IMR-90 (cell line): ENCODE measurements around the gene CARMIL1.

Experiments
- CEBPB ChIP-seq: IDR thresholded peaks from 2 replicates; pipeline ENCODE4 v1.6.1; 2012; ENCODE audit warnings: low read depth, low read length, improper control_type of control experiment
- CHD1 ChIP-seq: IDR thresholded peaks from 2 replicates; pipeline ENCODE4 v1.6.1; 2012; ENCODE audit warnings: low read depth, low read length, improper control_type of control experiment
- CTCF ChIP-seq: conservative IDR thresholded peaks from 2 replicates; pipeline ENCODE4 v1.5.1; 2012; ENCODE audit warnings: mild to moderate bottlenecking, low read depth, low read length, improper control_type of control experiment
- MAFK ChIP-seq: IDR thresholded peaks from 2 replicates; pipeline ENCODE4 v1.6.1; 2012; ENCODE audit warnings: low read depth, low read length, improper control_type of control experiment
- NFE2L2 ChIP-seq: fragments of 150-350 bp; IDR thresholded peaks from 2 replicates; pipeline ENCODE4 v1.6.1; 2016; ENCODE audit warnings: low read depth, mild to moderate bottlenecking, low read length
- RAD21 ChIP-seq: IDR thresholded peaks from 2 replicates; pipeline ENCODE4 v1.6.1; 2012; ENCODE audit warnings: low read length, improper control_type of control experiment
- TF ChIP-seq, protein P1 (sequence below): fragments of 150-350 bp; IDR thresholded peaks from 2 replicates; pipeline ENCODE4 v1.6.1; 2016; ENCODE audit warnings: low read depth, mild to moderate bottlenecking, low read length, moderate library complexity, borderline replicate concordance

- TF ChIP-seq, protein P1, sequence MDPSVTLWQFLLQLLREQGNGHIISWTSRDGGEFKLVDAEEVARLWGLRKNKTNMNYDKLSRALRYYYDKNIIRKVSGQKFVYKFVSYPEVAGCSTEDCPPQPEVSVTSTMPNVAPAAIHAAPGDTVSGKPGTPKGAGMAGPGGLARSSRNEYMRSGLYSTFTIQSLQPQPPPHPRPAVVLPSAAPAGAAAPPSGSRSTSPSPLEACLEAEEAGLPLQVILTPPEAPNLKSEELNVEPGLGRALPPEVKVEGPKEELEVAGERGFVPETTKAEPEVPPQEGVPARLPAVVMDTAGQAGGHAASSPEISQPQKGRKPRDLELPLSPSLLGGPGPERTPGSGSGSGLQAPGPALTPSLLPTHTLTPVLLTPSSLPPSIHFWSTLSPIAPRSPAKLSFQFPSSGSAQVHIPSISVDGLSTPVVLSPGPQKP, result no peak
- TF ChIP-seq CEBPB, result no peak
- TF ChIP-seq CHD1, result no peak
- TF ChIP-seq CTCF, result no peak
- no peak for TF ChIP-seq RAD21
- no peak for TF ChIP-seq MAFK
- no peak for TF ChIP-seq NFE2L2
Observed at GRCh38 chr6:25375125-25375524, 96.0 kb downstream of the CARMIL1 start.
